GM19023 (cell line): ENCODE results near the gene VPS13C.

Source experiments
- ATAC-seq: cut with Tn5 transposase; IDR thresholded peaks from one replicate; pipeline ENCODE4 v1.9.1; 2021; ENCODE audit warnings: mild to moderate bottlenecking, moderate library complexity; ENCODE audit not compliant: unreplicated experiment

Gene VPS13C

GRCh38 chr15:62079594-62079993 is 19.3 kb upstream of the VPS13C start:
- ATAC-seq: no peak

GRCh38 chr15:62075595-62076277 is 15.5 kb upstream of the VPS13C start:
- no peak for ATAC-seq

GRCh38 chr15:62071711-62072308 is 11.6 kb upstream of the VPS13C start:
- ATAC-seq: no peak

DNA sequence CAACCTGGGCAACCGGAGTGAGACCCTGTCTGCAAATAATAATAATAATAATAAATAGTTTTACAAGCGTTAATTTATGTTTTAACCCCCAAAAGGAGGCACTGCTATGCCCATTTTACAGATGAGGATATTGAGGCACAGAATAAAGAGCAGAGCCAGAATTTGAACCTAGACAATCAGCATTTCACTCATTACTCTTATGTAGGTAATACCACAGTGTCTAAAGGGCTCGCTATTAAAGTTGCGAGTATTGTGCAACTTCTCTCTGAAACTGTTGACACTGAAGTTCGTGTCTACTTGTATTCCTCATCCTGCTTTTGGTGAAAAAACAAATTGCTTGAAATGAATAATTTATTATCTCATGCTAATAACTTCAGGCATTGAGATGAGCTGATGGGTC is 9.3 kb upstream of the VPS13C start:
- ATAC-seq: no peak

DNA sequence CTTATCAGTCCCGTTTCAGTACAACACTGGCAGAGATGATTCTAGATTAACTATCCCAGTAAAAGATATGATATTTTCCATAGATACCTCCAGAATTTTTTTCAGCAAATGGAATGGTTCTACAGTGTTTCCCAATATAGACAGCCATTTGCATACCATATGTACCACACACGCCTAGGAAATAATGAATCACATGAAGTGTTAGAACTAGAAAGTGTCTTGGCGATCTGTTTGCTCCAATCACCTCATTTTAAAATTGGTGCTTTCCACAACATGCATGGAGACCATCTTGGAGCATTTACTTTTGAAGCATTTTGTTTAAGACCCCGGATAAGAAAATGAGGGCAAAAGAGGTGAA is 8.5 kb upstream of the VPS13C start:
- ATAC-seq: no peak

- ATAC-seq: no peak
Observed at GRCh38 chr15:62068071-62068809, 8.0 kb upstream of the VPS13C start.

DNA sequence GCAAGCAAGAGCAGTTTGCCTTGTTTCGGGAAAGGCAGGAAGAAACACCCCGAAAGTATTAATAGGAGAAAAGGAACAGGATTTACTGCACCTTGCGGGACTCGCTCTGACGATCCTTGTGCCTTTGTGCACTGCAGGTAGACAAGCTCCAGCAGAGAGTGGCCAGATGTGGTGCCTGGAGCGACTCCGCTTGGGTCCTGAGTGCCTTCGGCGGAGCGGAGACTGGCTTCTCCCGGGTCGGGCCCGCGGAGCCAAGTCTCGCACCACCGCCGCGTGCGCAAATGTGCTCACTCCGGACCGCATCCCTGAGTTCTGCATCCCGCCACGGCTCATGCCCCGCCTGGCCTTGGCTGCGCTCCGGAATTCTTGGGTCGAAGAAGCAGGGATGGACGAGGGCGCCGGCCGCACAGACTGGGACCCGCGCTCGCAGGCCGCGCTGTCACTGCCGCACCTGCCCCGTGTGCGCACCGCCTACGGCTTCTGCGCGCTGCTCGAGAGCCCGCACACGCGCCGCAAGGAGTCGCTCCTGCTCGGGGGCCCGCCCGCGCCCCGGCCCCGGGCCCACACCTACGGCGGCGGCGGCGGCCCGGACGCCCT is 7.3 kb upstream of the VPS13C start:
- ATAC-seq: no peak

DNA sequence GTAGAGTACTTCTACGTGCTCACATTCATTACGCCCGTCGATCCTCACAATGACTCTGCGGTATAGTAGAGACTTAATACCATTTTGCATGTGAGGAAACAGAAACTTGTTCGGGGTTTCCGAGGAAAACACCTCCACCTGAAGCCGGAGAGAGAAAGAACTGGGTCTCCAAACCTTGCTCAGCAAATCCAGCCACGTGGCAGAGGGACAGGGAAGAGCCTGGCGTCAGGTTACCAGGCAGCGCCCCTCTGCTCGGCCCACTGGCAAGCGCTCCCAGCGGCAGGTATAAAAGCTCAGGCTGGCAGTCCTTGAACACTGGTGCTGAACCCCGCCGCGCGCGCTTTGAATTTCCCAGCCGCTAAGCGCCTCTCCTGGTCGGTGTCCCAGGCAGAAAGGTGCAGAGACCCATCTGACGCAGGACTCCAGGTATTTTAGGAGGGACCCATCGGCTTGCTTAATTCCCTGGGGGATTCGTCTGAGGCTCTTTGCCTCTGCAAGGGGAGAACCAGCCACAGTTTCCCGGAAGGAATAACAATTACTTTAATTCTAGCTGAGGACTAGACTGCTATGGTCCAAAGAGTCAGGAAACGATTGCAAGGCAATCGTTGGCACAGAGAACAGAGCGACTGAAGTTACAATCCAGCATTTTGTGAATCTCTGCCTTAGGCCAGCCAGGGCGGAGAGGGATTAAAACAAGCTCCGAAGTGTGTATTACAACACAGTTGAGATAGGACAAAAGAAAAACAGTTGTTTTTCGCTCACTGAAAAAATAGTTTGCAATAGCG is 6.6 kb upstream of the VPS13C start, which contains the start of gene C2CD4A:
TSS of gene C2CD4A (plus strand) at position 315 of the 785 bp plus-strand sequence. CDS start 637 bp downstream, outside the sequence.
- peak; percentile 42 for ATAC-seq

DNA sequence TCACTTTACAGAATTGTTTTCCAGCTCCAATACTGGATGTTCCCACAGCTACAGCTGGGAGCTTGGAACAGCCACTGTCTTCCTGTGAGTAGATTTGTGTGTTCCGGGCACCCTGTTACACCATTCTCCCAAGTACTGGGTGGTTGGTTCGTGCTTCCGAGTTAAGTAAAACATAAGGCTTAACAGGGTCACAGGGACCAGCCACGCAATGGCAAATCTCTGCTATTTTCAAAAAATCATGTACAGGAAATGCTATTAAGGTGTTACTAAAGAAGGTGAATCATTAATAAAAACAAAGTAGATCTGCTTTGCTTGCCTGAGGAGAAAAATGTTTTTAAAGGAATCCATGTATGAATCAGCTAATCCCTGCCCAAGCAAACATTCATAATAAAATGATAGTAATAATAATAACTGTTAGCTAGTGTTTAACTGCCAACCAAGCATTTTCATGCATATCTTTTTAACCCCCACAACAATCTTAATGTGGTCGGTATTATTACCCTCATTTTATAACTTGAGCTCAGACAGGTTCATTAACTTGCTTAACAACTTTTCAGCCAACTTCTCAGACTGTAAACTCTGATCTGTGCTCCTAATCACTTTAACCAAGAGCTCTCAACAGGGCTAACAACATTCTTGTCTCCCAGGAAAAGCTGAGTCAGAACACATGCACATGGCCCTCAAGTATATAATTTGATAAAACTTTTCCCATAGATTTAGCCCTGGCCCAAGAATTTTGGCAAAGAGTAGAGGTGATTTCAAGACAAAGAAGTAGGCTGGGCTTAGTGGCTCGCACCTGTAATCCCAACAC is 3.8 kb upstream of the VPS13C start:
- ATAC-seq: no peak

DNA sequence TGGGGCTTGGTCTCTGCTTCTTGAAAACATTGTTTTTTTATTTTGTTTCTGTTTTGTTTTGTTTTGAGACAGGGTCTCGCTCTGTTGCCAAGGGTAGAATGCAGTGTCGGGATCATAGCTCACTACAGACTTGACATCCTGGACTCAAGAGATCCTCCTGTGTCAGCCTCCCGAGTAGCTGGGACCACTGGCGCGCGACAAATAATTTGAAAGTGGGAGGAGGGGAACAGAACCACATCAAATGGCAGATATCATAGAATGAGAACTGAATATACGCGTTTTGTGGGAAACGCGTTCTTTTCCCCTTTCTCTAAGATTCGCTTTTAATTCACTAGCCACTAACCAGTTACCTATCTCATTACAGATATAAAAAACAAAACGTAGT is 641 bp upstream of the VPS13C start:
- no peak for ATAC-seq

GRCh38 chr15:62059816-62060112 is 483 bp downstream of the VPS13C start:
- ATAC-seq: peak; percentile 79

DNA sequence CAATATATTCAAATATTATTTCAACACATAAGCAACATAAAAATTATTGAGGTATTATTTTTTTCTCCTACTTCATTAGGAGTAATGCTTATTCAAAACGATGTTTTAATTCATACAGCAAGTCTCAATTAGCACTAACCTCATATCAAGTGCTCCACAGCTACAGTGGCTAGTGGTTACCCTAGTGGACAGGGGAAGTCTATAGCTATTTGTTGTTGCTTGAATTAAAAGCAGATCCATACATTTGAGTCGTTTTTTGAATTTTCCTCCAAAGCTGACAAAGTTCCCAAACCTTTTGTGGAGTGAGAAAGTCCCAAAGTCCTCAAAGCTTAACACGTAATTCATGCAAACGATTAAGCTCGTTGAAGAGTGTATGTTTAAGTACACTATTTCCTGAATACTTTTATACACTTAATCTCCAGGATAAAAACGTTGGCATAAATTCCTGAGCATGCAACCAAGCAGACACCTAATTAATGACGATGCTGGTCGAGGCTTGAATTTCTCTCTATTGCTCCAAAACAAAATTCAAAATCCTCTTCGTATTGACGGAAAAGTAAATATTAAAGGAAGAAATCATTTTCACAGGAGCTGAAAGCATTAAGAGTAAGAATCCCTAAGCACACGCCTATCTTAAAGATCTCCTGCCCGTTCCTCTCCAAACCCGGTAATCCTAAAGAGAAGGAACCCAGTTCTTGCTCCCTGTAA is 985 bp downstream of the VPS13C start:
- ATAC-seq: no peak

DNA sequence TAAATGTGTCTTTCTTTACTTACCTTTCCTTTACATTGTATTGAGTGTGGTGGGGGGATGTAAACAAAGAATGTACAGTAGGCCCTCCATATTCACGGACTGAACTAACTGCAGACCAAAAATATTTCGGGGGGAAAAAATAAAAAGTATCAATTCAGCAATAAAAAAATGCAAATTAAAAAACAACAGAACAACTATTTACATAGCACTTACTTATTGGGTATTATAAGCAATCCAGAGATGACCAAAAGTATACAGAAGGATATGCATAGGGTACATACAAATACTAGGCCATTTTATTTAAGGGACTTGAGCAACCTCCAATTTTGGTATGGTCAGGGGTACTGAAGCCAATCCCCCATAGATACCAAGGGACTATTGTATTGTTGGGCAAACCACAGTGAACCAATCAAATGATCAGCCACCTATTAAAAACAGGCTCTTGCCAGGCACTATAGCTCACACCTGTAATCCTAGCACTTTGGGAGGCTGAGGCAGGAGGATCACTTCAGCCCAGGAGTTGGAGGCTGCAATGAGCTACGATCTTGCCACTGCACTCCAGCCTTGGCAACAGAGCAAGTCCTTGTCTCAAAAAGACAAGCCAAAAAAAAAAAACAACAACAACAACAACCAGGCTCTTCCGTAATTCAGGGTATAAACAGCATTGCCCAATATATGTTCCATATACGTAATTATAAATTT is 1.8 kb downstream of the VPS13C start:
- no peak for ATAC-seq

GRCh38 chr15:62057341-62057980 is 2.8 kb downstream of the VPS13C start:
- no peak for ATAC-seq

DNA sequence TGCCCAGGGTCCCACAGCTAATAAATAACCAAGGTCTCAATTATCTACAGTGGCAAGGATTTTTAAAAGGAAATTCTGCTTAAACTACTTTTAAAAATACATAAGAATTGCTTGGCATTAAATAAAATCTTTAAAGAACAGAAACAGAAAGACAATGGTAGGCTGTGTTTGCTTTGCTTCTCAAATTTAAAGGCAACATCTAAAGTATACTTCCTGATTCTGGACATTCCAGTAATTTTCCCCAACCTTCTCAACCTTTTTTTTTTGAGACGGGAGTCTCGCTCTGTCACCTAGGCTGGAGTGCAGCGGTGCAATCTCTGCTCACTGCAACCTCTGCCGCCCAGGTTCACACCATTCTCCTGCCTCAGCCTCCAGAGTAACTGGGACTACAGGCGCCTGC is 5.3 kb downstream of the VPS13C start:
- no peak for ATAC-seq

- ATAC-seq: no peak
Observed at GRCh38 chr15:62053439-62054085, 6.7 kb downstream of the VPS13C start.

DNA sequence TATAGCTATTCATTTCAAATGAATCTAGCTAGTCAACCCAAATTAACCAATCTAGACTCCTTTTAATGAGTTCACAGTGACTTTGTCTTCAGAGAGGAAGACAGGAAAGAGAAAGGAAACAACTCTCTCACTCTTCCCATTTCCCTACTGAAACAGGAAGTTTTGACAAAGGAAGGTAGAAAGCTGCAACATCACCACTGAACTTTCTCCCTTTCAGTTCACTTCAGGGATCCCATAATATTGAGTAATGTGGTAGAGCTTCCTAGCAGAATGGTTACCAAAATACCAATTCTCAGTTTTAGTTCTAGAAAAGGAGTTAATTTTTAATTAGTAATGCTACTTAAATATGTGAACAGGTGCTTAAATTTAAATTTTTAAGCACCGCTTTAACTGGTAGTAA is 7.5 kb downstream of the VPS13C start:
- no peak for ATAC-seq

- no peak for ATAC-seq
Observed at GRCh38 chr15:62051166-62051565, 9.1 kb downstream of the VPS13C start.
